IMR-90 (cell line): ENCODE measurements around the gene UMOD. TPM values are rescaled to one million over a fixed set of nuclear protein-coding genes. Genes with fewer than 3 reads are reported as not detected.

Experiments used
- ATAC-seq: fragments of 200-7000 bp; cut with Tn5 transposase; 2 replicates; pipeline ENCODE4 v1.9.1; 2020; ENCODE audit warnings: low read depth, mild to moderate bottlenecking, moderate library complexity
- BruUV-seq: library from RNA; stranded (reverse); fragments of 400-500 nt; replicated peaks from 2 replicates; lab custom pipeline; 2021; lab: Mats Ljungman, UMichigan
- CTCF ChIA-PET: fragments of 300-600 bp; formaldehyde crosslinking; extraction: SDS; loops from one replicate; lab custom pipeline; 2021; ENCODE audit warnings: antibody characterized with exemption; lab: Yijun Ruan, JAX
- POLR2A ChIA-PET: fragments of 300-600 bp; sonication (Branson Sonifier 250); formaldehyde crosslinking; loops from one replicate; lab custom pipeline; 2022; ENCODE audit warnings: antibody characterized with exemption; ENCODE audit not compliant: unreplicated experiment; lab: Charles Lee
- DNase-seq: peaks from one replicate; pipeline ENCODE4 v3.0.0; 2013
- H2AFZ ChIP-seq: replicated peaks from 2 replicates; pipeline ENCODE3; 2013; ENCODE audit warnings: low read length, mild to moderate bottlenecking; ENCODE audit not compliant: poor library complexity
- H2AK5ac ChIP-seq: 2 replicates; pipeline ENCODE4 v1.6.1; 2013; ENCODE audit warnings: low read depth, low read length, inconsistent platforms
- H2AK9ac ChIP-seq: replicated peaks from 2 replicates; pipeline ENCODE3; 2013; ENCODE audit warnings: mild to moderate bottlenecking, low read depth, low read length, moderate library complexity; ENCODE audit not compliant: poor library complexity
- H2BK120ac ChIP-seq: 2 replicates; pipeline ENCODE4 v1.6.1; 2013; ENCODE audit warnings: low read depth, low read length, inconsistent platforms
- H2BK15ac ChIP-seq: 3 replicates; pipeline ENCODE4 v1.6.1; 2013; ENCODE audit warnings: low read depth, low read length, inconsistent platforms
- H2BK20ac ChIP-seq: 2 replicates; pipeline ENCODE4 v1.6.1; 2013; ENCODE audit warnings: low read depth, mild to moderate bottlenecking, inconsistent platforms, low read length, moderate library complexity
- H2BK5ac ChIP-seq: 2 replicates; pipeline ENCODE4 v1.6.1; 2013; ENCODE audit warnings: mild to moderate bottlenecking, low read depth, low read length, inconsistent platforms; ENCODE audit not compliant: poor library complexity, severe bottlenecking
- H3K14ac ChIP-seq: replicated peaks from 2 replicates; pipeline ENCODE4 v1.6.1; 2013; ENCODE audit warnings: low read depth, low read length, inconsistent platforms
- H3K18ac ChIP-seq: 2 replicates; pipeline ENCODE4 v1.6.1; 2013; ENCODE audit warnings: low read depth, low read length, control low read depth
- H3K23ac ChIP-seq: 2 replicates; pipeline ENCODE4 v1.6.1; 2013; ENCODE audit warnings: low read depth, low read length, inconsistent platforms
- H3K27ac ChIP-seq: 2 replicates; pipeline ENCODE4 v1.5.1; 2013; ENCODE audit warnings: mild to moderate bottlenecking, control low read depth, low read length; ENCODE audit not compliant: insufficient read depth
- H3K27me3 ChIP-seq: 2 replicates; pipeline ENCODE4 v1.6.1; 2013; ENCODE audit warnings: low read length; ENCODE audit not compliant: control insufficient read depth, insufficient read depth
- H3K36me3 ChIP-seq: 2 replicates; pipeline ENCODE4 v1.6.1; 2013; ENCODE audit warnings: low read length, mixed read lengths; ENCODE audit not compliant: control insufficient read depth, insufficient read depth
- H3K4ac ChIP-seq: 2 replicates; pipeline ENCODE4 v1.6.1; 2013; ENCODE audit warnings: low read depth, low read length, inconsistent platforms
- H3K4me1 ChIP-seq: 2 replicates; pipeline ENCODE4 v1.6.1; 2013; ENCODE audit warnings: low read length, mixed read lengths; ENCODE audit not compliant: control insufficient read depth, insufficient read depth
- H3K4me2 ChIP-seq: 2 replicates; pipeline ENCODE4 v1.6.1; 2013; ENCODE audit warnings: low read depth, mild to moderate bottlenecking, control low read depth, low read length, moderate library complexity
- H3K4me3 ChIP-seq: 2 replicates; pipeline ENCODE4 v1.5.1; 2013; ENCODE audit warnings: low read depth, mild to moderate bottlenecking, control low read depth, low read length, moderate library complexity; ENCODE audit not compliant: insufficient read depth
- H3K56ac ChIP-seq: 2 replicates; pipeline ENCODE4 v1.6.1; 2013; ENCODE audit warnings: low read length, inconsistent platforms; ENCODE audit not compliant: insufficient read depth; ENCODE audit errors: extremely low read depth
- H3K79me1 ChIP-seq, 2 experiments: 2 replicates each; pipeline ENCODE4 v1.6.1; 2013; ENCODE audit warnings: low read length in 2 of 2, inconsistent platforms in 1 of 2, low read depth in 1 of 2
- H3K9ac ChIP-seq: 2 replicates; pipeline ENCODE4 v1.6.1; 2013; ENCODE audit warnings: low read depth, low read length, control low read depth
- H3K9me1 ChIP-seq: 2 replicates; pipeline ENCODE4 v1.6.1; 2013; ENCODE audit warnings: low read length, inconsistent platforms; ENCODE audit not compliant: insufficient read depth
- H3K9me3 ChIP-seq: 2 replicates; pipeline ENCODE4 v1.6.1; 2013; ENCODE audit warnings: low read length; ENCODE audit not compliant: control insufficient read depth, insufficient read depth
- H4K20me1 ChIP-seq: 2 replicates; pipeline ENCODE4 v1.6.1; 2013; ENCODE audit warnings: low read length, inconsistent platforms; ENCODE audit not compliant: insufficient read depth
- H4K5ac ChIP-seq: 2 replicates; pipeline ENCODE4 v1.6.1; 2013; ENCODE audit warnings: mild to moderate bottlenecking, low read depth, low read length, control low read depth
- H4K8ac ChIP-seq, 2 experiments: 2 replicates each; pipeline ENCODE4 v1.6.1; 2013; ENCODE audit warnings: low read depth in 2 of 2, low read length in 2 of 2, control low read depth in 1 of 2, inconsistent platforms in 1 of 2
- H4K91ac ChIP-seq: 2 replicates; pipeline ENCODE4 v1.6.1; 2013; ENCODE audit warnings: low read depth, low read length, inconsistent platforms; ENCODE audit not compliant: insufficient read depth
- POLR2A ChIP-seq: IDR thresholded peaks from 2 replicates; pipeline ENCODE4 v1.6.1; 2012; ENCODE audit warnings: mild to moderate bottlenecking, low read depth, low read length
- WGBS, 2 experiments: methylation state at CpG; one replicate each; pipeline versions ENCODE4 v1.1.5 to v1.1.7; 2013; ENCODE audit warnings: missing lambda C conversion rate in 2 of 2; ENCODE audit not compliant: insufficient read length in 1 of 2; ENCODE audit errors: extremely low coverage in 2 of 2; 5-methylcytosine and 5-hydroxymethylcytosine counted together
- dilution Hi-C: fragments of 300-500 bp; cut with HindIII; formaldehyde crosslinking; loops from one replicate; pipeline ENCODE4 v1.14.3; 2018; ENCODE audit warnings: low sequenced_read_pairs; ENCODE audit not compliant: unreplicated experiment
- in situ Hi-C: fragments of 300-500 bp; cut with MboI; formaldehyde crosslinking; loops from 3 replicates; pipeline ENCODE4 v1.14.3; 2019; ENCODE audit warnings: low sequenced_read_pairs, inconsistent platforms, mixed read lengths
- intact Hi-C: fragments of 100-400 bp; cut with micrococcal nuclease; formaldehyde crosslinking; loops from 2 replicates; pipeline ENCODE4 v1.10.0; 2022
- polyA plus RNA-seq, 3 experiments: library from polyadenylated mRNA; depleted of rRNA; stranded (reverse); fragments of >200 nt; gene quantifications; 2 replicates each; pipeline ENCODE4 v1.2.3, GENCODE V29; 2012; ENCODE audit warnings: low replicate concordance in 1 of 3
- total RNA-seq: library from RNA; depleted of rRNA; stranded (reverse); fragments of >200 nt; gene quantifications from 2 replicates; pipeline ENCODE4 v1.2.3, GENCODE V29; 2012
- TF ChIP-seq, protein P1 (sequence below): fragments of 150-350 bp; IDR thresholded peaks from 2 replicates; pipeline ENCODE4 v1.6.1; 2017; ENCODE audit warnings: mild to moderate bottlenecking, antibody characterized with exemption, low read length, low read depth

The UMOD gene
- total and polyA plus RNA-seq, 2 of the 4 experiments (the other 2 are of a cell fraction) = not detected

DNA sequence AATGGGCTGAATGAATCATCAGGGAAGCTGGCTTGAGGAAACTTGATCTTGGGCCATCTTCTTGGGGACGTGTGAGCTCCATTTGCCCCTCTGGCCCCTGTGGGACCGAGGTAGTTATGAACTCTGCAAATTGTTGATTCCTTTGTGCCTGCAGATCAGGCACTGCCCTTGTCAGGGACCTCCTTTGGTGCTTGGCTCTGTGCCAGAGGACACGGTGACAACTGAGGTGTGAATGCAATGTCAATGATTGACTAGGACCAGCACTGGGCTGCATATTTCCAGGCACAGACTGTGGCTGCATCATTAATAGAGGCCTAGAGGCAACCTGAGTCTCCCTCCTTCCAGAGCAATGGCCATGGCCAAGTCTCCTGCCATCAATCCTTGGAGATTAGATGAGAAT is 28.3 kb upstream of the UMOD start:
- Histone ChIP-seq H3K23ac (no peak overlapping the region), H3K27me3 (no peaks in the 10 kb centered on the region), H3K36me3 (no peaks in the 10 kb centered on the region), H3K4me3 (no peak overlapping the region), H3K9me3 (no peaks in the 10 kb centered on the region), H3K27ac (no peak overlapping the region), H2BK20ac (no peak overlapping the region), H2BK15ac (no peak overlapping the region), H4K8ac (no peak overlapping the region), H3K9me1 (no peaks in the 10 kb centered on the region), H2BK5ac (no peak overlapping the region), H3K79me1 (no peaks in the 10 kb centered on the region), H3K4ac (no peak overlapping the region), H4K20me1 (no peaks in the 10 kb centered on the region), H3K18ac (no peak overlapping the region), H2BK120ac (no peak overlapping the region), H3K56ac (no peak overlapping the region), H2AFZ (no peak overlapping the region), H2AK9ac (no peak overlapping the region), H2AK5ac (no peak overlapping the region), H3K4me2 (no peak overlapping the region), H3K9ac (no peak overlapping the region), H4K5ac (no peak overlapping the region), H3K4me1 (no peaks in the 10 kb centered on the region), H4K91ac (no peak overlapping the region), H3K14ac (no peak overlapping the region)
- ChIA-PET POLR2A (no interaction called here), CTCF (no interaction called here)
- dilution Hi-C loops = no loop called here
- ATAC-seq = no peak
- DNase-seq = no peak
- intact Hi-C loops = loop anchor here (10.0 kb wide), 1 partner anchor 796 kb away; no protein-coding TSS in a partner anchor
- TF ChIP-seq, protein P1, sequence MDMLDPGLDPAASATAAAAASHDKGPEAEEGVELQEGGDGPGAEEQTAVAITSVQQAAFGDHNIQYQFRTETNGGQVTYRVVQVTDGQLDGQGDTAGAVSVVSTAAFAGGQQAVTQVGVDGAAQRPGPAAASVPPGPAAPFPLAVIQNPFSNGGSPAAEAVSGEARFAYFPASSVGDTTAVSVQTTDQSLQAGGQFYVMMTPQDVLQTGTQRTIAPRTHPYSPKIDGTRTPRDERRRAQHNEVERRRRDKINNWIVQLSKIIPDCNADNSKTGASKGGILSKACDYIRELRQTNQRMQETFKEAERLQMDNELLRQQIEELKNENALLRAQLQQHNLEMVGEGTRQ = no peak
- no peak for TF ChIP-seq POLR2A
- no TSS peak for BruUV-seq
- in situ Hi-C loops = loop anchor here (5.0 to 25.0 kb wide), 2 partner anchors 473 to 768 kb away; no protein-coding TSS in a partner anchor
- WGBS, 2 experiments = no CpG with 5 or more reads among the region's 3 CpGs
